Panc1 (cell line): ENCODE measurements around the gene GNG3. TPM values are rescaled to one million over a fixed set of nuclear protein-coding genes. Genes with fewer than 3 reads are reported as not detected.

Experiments used
- ATAC-seq: fragments of 200-7000 bp; cut with Tn5 transposase; 2 replicates; pipeline ENCODE4 v1.9.1; 2020; ENCODE audit warnings: mild to moderate bottlenecking, moderate library complexity
- BruUV-seq: library from RNA; stranded (reverse); fragments of 400-500 nt; replicated peaks from 2 replicates; lab custom pipeline; 2021; lab: Mats Ljungman, UMichigan
- CTCF ChIA-PET: fragments of 300-600 bp; sonication (Branson Sonifier 250); formaldehyde crosslinking; loops from one replicate; lab custom pipeline; 2022; ENCODE audit warnings: antibody characterized with exemption; lab: Charles Lee
- POLR2A ChIA-PET: fragments of 300-600 bp; sonication (Branson Sonifier 250); formaldehyde crosslinking; loops from one replicate; lab custom pipeline; 2022; ENCODE audit warnings: antibody characterized with exemption; lab: Charles Lee
- DNase-seq: peaks from one replicate; pipeline ENCODE4 v3.0.0-alpha.2; 2010; ENCODE audit warnings: low read depth, low spot score
- H3K27ac ChIP-seq: 2 replicates; pipeline ENCODE4 v1.5.1; 2011; ENCODE audit warnings: mild to moderate bottlenecking, low read length, inconsistent platforms
- H3K27me3 ChIP-seq: fragments of 200-500 bp; sonication (Bioruptor generic); 2 replicates; pipeline ENCODE4 v1.6.0; 2014; ENCODE audit warnings: low read length, inconsistent platforms; ENCODE audit not compliant: control insufficient read depth, insufficient read depth
- H3K36me3 ChIP-seq: fragments of 200-500 bp; sonication (Bioruptor generic); 2 replicates; pipeline ENCODE4 v1.5.1; 2014; ENCODE audit warnings: inconsistent platforms, mild to moderate bottlenecking, low read length, moderate library complexity; ENCODE audit not compliant: control insufficient read depth, insufficient read depth
- H3K4me1 ChIP-seq: 2 replicates; pipeline ENCODE4 v1.5.1; 2011; ENCODE audit warnings: inconsistent platforms, mild to moderate bottlenecking, low read length, moderate library complexity; ENCODE audit not compliant: control insufficient read depth, insufficient read depth
- H3K4me3 ChIP-seq, 2 experiments: 2 replicates each; pipeline ENCODE4 v1.5.1; 2011 to 2012; ENCODE audit warnings: low read depth in 2 of 2, low read length in 2 of 2, mild to moderate bottlenecking in 2 of 2, inconsistent platforms in 1 of 2, moderate library complexity in 1 of 2
- H3K9me3 ChIP-seq: fragments of 200-500 bp; sonication (Bioruptor generic); 2 replicates; pipeline ENCODE4 v1.5.1; 2014; ENCODE audit warnings: low read depth, mild to moderate bottlenecking, inconsistent platforms, low read length, moderate library complexity; ENCODE audit not compliant: control insufficient read depth, insufficient read depth
- CTCF ChIP-seq: fragments of 450-650 bp; IDR thresholded peaks from 2 replicates; pipeline ENCODE4 v1.5.1; 2017; ENCODE audit warnings: mild to moderate bottlenecking
- POLR2AphosphoS5 ChIP-seq: IDR thresholded peaks from 2 replicates; pipeline ENCODE4 v1.6.1; 2012; ENCODE audit warnings: mild to moderate bottlenecking, low read depth, low read length, moderate library complexity
- REST ChIP-seq, 2 experiments: IDR thresholded peaks; 2 replicates each; pipeline ENCODE4 v1.6.1; 2011 to 2012; ENCODE audit warnings: low read depth in 2 of 2, control low read depth in 1 of 2, low read length in 1 of 2, mild to moderate bottlenecking in 1 of 2, moderate library complexity in 1 of 2; ENCODE audit not compliant: insufficient read depth in 1 of 2
- SIN3A ChIP-seq: IDR thresholded peaks from 2 replicates; pipeline ENCODE4 v1.6.1; 2012; ENCODE audit warnings: low read depth, mild to moderate bottlenecking, low read length, moderate library complexity, borderline replicate concordance; ENCODE audit not compliant: insufficient read depth
- TCF7L2 ChIP-seq: IDR thresholded peaks from 2 replicates; pipeline ENCODE4 v1.6.1; 2011; ENCODE audit warnings: mild to moderate bottlenecking, low read depth, low read length, inconsistent platforms
- in situ Hi-C: cut with HindIII; loops from 2 replicates; pipeline ENCODE4 v1.10.0; 2016; ENCODE audit warnings: low sequenced_read_pairs, low pct_unique_long_range_greater_than_20kb
- intact Hi-C: fragments of 100-400 bp; cut with micrococcal nuclease; formaldehyde crosslinking; loops from one replicate; pipeline ENCODE4 v1.10.0; 2022; ENCODE audit not compliant: unreplicated experiment
- total RNA-seq: library from RNA; stranded (reverse); gene quantifications from one replicate; pipeline ENCODE4 v1.2.1, GENCODE V29; 2021; ENCODE audit not compliant: unreplicated experiment

Gene GNG3
- total RNA-seq, 1 experiment from 2014 or later = not detected

- DNase-seq (no peak), ATAC-seq (no peak)
- peaks cover 23% of the 10 kb centered on the region for H3K4me1 ChIP-seq
- in situ Hi-C loops = no loop called here
- TF ChIP-seq POLR2AphosphoS5 (no peak), SIN3A (no peak), REST (IDR thresholded peaks at IDR 0.05; ENCODE audit: insufficient read depth in 1 of 2, low read depth in 2 of 2, low read length in 1 of 2) (no peak), CTCF (no peak), TCF7L2 (no peak)
- H3K9me3 ChIP-seq = no peaks in the 10 kb centered on the region
- CTCF ChIA-PET = no interaction called here
- peak overlapping the region; percentile 77 to 89; a peak in 3 of 4 replicates for H3K4me3 ChIP-seq
- no TSS peak for BruUV-seq
- H3K27ac ChIP-seq = peak overlapping the region; percentile 80
- no peaks in the 10 kb centered on the region for H3K27me3 ChIP-seq
- no peaks in the 10 kb centered on the region; the same call in 1 of the 2 replicates for H3K36me3 ChIP-seq
- POLR2A ChIA-PET = no interaction called here
- intact Hi-C loops = no loop called here
Observed at GRCh38 chr11:62706850-62707247, 627 bp upstream of the GNG3 start.

- no peaks in the 10 kb centered on the region for H3K9me3 ChIP-seq
- H3K27ac ChIP-seq = no peak overlapping the region; the same call in 1 of the 2 replicates
- no peaks in the 10 kb centered on the region for H3K27me3 ChIP-seq
- TF ChIP-seq TCF7L2 = no peak
- TF ChIP-seq REST (IDR thresholded peaks at IDR 0.05; ENCODE audit: insufficient read depth in 1 of 2, low read depth in 2 of 2, low read length in 1 of 2) = no peak
- no peak for TF ChIP-seq SIN3A
- TF ChIP-seq CTCF = no peak
- TF ChIP-seq POLR2AphosphoS5 = 0 out of 2 replicates have a peak, but pooled peaks have one; percentile 23
- POLR2A ChIA-PET = no interaction called here
- CTCF ChIA-PET = no interaction called here
- no TSS peak for BruUV-seq
- intact Hi-C loops (no loop called here), in situ Hi-C loops (no loop called here)
- H3K4me1 ChIP-seq = peaks cover 27% of the 10 kb centered on the region
- DNase-seq (no peak), ATAC-seq (no peak)
- H3K36me3 ChIP-seq = peaks cover 4% of the 10 kb centered on the region
- no peak overlapping the region for H3K4me3 ChIP-seq
Observed at GRCh38 chr11:62708392-62708791, 916 bp downstream of the GNG3 start.
